Measurements from ENCODE around the gene VOPP1.

DNA sequence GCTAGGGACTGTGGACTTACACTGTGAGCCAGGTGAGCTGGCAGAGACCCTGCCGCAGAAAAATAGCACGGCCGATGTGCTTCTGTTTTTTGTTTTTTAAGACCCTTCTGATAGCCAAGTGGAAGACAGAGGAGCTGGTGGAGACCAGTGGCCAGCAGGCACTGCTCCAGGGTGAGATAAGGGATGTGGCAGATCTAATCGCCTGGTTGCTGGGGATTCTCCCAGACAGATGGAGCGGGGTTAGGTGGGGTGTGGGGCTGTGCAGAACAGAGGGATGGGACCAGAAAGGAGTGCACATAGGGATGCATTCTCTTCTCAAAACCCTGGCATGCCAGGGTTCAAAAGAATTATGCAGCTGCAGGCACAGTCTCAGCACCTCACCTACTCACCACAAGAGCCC is 82.2 kb downstream of the VOPP1 start:
- TF ChIP-seq, protein P1, sequence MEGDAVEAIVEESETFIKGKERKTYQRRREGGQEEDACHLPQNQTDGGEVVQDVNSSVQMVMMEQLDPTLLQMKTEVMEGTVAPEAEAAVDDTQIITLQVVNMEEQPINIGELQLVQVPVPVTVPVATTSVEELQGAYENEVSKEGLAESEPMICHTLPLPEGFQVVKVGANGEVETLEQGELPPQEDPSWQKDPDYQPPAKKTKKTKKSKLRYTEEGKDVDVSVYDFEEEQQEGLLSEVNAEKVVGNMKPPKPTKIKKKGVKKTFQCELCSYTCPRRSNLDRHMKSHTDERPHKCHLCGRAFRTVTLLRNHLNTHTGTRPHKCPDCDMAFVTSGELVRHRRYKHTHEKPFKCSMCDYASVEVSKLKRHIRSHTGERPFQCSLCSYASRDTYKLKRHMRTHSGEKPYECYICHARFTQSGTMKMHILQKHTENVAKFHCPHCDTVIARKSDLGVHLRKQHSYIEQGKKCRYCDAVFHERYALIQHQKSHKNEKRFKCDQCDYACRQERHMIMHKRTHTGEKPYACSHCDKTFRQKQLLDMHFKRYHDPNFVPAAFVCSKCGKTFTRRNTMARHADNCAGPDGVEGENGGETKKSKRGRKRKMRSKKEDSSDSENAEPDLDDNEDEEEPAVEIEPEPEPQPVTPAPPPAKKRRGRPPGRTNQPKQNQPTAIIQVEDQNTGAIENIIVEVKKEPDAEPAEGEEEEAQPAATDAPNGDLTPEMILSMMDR (IDR thresholded peaks at IDR 0.05) = no peak
- TF ChIP-seq POLR2A (IDR thresholded peaks at IDR 0.05) (no peak), POLR2AphosphoS5 (IDR thresholded peaks at IDR 0.05) (no peak)

Measured in suprapubic skin (tissue), 4 donors.